Sigmoid colon (tissue), 7 donors: ENCODE data around the gene CRISP2. TPM values are rescaled to one million over a fixed set of nuclear protein-coding genes. Genes with fewer than 3 reads are reported as not detected.

Experiments used
- DNase-seq: peaks from one replicate; pipeline ENCODE4 v3.0.0-alpha.2; 2019
- H3K27ac ChIP-seq, 4 donors: fragments of 200-600 bp; sonication (generic); one replicate each; pipeline ENCODE4 v1.5.1; 2016 to 2019; ENCODE audit warnings: mild to moderate bottlenecking in 1 of 4
- H3K27me3 ChIP-seq, 3 donors: fragments of 200-600 bp; sonication (generic); one replicate each; pipeline ENCODE4 v1.5.1; 2019; ENCODE audit warnings: mild to moderate bottlenecking in 1 of 3
- H3K36me3 ChIP-seq, 4 donors: fragments of 200-600 bp; sonication (generic); one replicate each; pipeline ENCODE4 v1.5.1; 2016 to 2019
- H3K4me1 ChIP-seq, 4 donors: fragments of 200-600 bp; sonication (generic); one replicate each; pipeline ENCODE4 v1.5.1; 2017 to 2019
- H3K4me3 ChIP-seq, 4 donors: fragments of 200-600 bp; sonication (generic); one replicate each; pipeline ENCODE4 v1.5.1; 2017 to 2019; ENCODE audit warnings: mild to moderate bottlenecking in 2 of 4, moderate library complexity in 1 of 4
- H3K9me3 ChIP-seq, 4 donors: fragments of 200-600 bp in 3 of 4; sonication (generic) in 3 of 4; one replicate each; pipeline versions ENCODE4 v1.5.1 to v1.6.1; 2013 to 2019
- EP300 ChIP-seq, 4 donors: sonication (generic); formaldehyde crosslinking; IDR thresholded peaks; one replicate each; pipeline ENCODE4 v1.6.1; 2017; ENCODE audit warnings: antibody characterized with exemption in 4 of 4
- POLR2A ChIP-seq, 2 donors: fragments of 450-650 bp; IDR thresholded peaks; one replicate each; pipeline ENCODE4 v1.6.1; 2016; ENCODE audit warnings: antibody characterized with exemption in 2 of 2, mild to moderate bottlenecking in 2 of 2, moderate library complexity in 2 of 2
- POLR2AphosphoS5 ChIP-seq, 4 donors: sonication (generic); formaldehyde crosslinking; IDR thresholded peaks; one replicate each; pipeline ENCODE4 v1.6.1; 2017; ENCODE audit warnings: antibody characterized with exemption in 4 of 4
- WGBS, 2 donors: extraction: QIAGEN DNeasy Blood & Tissue Kit; methylation state at CpG; one replicate each; pipeline ENCODE4 v1.1.7; 2013; 5-methylcytosine and 5-hydroxymethylcytosine counted together
- intact Hi-C: fragments of 100-400 bp; cut with DNase I; formaldehyde crosslinking; loops from one replicate; pipeline ENCODE4 v1.15.1; 2023
- polyA plus RNA-seq, 3 donors: library from polyadenylated mRNA; stranded (reverse); fragments of 200-250 nt; gene quantifications; one replicate each; pipeline ENCODE4 v1.2.3, GENCODE V29; 2013
- total RNA-seq, 4 donors: library from RNA; depleted of rRNA; stranded (reverse); fragments of >200 nt; gene quantifications; one replicate each; pipeline ENCODE4 v1.1.0, GENCODE V29; 2016
- TF ChIP-seq, protein P1 (sequence below), 4 experiments: fragments of 450-650 bp in 3 of 4; fragments of 200-600 bp in 1 of 4; IDR thresholded peaks; one replicate each; pipeline ENCODE4 v1.5.1; 2016 to 2019; ENCODE audit warnings: antibody characterized with exemption in 4 of 4, mild to moderate bottlenecking in 3 of 4, moderate library complexity in 2 of 4
- donor health status: healthy with polysubstance abuse.
- donor health status: Bipolar disorder and iron deficiency.
- donor health status: healthy.

Gene CRISP2
- total and polyA plus RNA-seq, 7 donors = not detected

DNA sequence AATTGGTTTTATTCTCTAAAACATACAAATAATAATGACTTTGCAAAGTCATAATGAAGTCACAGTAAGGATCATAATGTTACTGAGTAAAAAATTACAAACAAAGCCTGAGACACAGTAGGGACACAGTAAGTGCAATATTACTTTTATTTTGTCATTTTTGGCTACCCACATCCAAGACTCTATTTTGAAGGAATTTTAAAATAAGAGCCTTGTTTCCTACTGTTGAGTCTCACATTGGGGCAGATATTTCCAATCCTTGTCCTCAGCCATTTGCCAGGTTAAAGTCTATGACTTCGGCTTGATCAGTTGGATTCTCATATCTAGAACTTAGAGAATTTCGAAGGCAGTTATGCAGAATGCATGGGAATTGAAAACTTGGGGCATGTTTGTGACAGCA is 65.9 kb downstream of the CRISP2 start:
- 84 to 90% methylated on average over 2 of the region's 2 CpGs for WGBS, 2 donors
- H3K27ac ChIP-seq = no peak overlapping the region
- no peak for TF ChIP-seq EP300 (IDR thresholded peaks at IDR 0.05)
- no peak for TF ChIP-seq POLR2AphosphoS5 (IDR thresholded peaks at IDR 0.05)
- TF ChIP-seq POLR2A (IDR thresholded peaks at IDR 0.05) = no peak
- TF ChIP-seq, protein P1, sequence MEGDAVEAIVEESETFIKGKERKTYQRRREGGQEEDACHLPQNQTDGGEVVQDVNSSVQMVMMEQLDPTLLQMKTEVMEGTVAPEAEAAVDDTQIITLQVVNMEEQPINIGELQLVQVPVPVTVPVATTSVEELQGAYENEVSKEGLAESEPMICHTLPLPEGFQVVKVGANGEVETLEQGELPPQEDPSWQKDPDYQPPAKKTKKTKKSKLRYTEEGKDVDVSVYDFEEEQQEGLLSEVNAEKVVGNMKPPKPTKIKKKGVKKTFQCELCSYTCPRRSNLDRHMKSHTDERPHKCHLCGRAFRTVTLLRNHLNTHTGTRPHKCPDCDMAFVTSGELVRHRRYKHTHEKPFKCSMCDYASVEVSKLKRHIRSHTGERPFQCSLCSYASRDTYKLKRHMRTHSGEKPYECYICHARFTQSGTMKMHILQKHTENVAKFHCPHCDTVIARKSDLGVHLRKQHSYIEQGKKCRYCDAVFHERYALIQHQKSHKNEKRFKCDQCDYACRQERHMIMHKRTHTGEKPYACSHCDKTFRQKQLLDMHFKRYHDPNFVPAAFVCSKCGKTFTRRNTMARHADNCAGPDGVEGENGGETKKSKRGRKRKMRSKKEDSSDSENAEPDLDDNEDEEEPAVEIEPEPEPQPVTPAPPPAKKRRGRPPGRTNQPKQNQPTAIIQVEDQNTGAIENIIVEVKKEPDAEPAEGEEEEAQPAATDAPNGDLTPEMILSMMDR (IDR thresholded peaks at IDR 0.05) = no peak
- intact Hi-C loops = no loop called here
- H3K36me3 ChIP-seq = no peaks in the 10 kb centered on the region
- H3K27me3 ChIP-seq = no peaks in the 10 kb centered on the region
- no peak overlapping the region for H3K4me3 ChIP-seq
- H3K4me1 ChIP-seq = no peaks in the 10 kb centered on the region
- no peaks in the 10 kb centered on the region for H3K9me3 ChIP-seq
- no peak for DNase-seq

DNA sequence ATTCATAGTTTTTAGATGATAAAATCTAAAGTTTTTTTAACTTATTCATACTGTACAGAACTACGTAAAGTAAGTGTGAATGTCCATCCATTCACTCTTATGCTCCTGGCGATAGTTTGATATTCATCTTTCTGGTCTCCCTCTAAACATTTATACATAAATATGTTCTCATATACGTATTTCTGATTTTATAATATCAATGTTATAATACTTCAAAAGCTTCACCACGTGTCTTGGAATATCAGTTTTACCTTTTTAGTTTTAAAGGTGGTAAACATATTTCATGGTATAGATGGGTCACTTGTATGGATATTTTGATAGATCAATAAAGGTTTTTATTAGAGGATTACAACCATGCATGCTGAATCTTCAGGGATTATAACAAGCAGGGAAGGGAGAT is 66.4 kb downstream of the CRISP2 start:
- no peaks in the 10 kb centered on the region for H3K9me3 ChIP-seq
- no peaks in the 10 kb centered on the region for H3K36me3 ChIP-seq
- no peak for DNase-seq
- no peak overlapping the region for H3K27ac ChIP-seq
- H3K4me1 ChIP-seq = no peaks in the 10 kb centered on the region
- H3K4me3 ChIP-seq = no peak overlapping the region
- WGBS, 2 donors = 73 to 74% methylated on average over 4 of the region's 4 CpGs
- no peak for TF ChIP-seq EP300 (IDR thresholded peaks at IDR 0.05)
- TF ChIP-seq POLR2AphosphoS5 (IDR thresholded peaks at IDR 0.05) = no peak
- no peak for TF ChIP-seq POLR2A (IDR thresholded peaks at IDR 0.05)
- TF ChIP-seq, protein P1 (IDR thresholded peaks at IDR 0.05) = no peak
- intact Hi-C loops = no loop called here
- no peaks in the 10 kb centered on the region for H3K27me3 ChIP-seq

DNA sequence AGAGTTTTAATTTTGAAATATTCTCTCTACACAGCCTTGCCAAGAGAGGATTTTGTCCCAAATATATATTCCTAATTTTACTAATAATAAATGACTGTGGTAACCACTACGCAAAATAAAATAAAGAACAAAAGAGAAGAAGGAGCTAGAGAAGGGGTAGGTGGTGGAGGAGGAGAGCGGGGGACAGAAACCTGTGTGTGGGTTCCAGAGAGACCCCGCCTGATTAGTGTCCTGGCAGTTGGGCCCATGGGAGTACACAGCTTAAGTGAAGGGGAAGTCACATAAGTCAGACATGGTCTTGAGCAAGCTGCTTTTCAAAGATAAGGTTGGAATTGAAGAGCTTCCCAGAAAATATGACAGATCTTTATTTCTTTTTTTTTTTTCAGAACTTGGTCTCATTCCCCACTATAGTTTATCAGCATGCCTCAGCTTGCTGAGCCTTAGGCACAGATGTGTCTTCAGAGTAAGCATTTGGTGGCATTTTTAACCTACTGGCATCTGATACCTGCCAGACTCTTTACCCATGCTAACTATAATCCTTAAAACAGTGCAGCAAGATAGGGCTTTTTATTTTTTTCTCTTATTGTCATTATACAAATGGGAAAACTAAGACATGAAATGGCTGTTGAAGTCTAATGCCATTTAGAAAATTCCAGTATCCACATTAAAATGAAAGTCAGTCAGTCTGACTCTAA is 67.1 kb downstream of the CRISP2 start:
- Histone ChIP-seq H3K4me3 (no peak overlapping the region), H3K36me3 (no peaks in the 10 kb centered on the region), H3K4me1 (no peaks in the 10 kb centered on the region), H3K9me3 (no peaks in the 10 kb centered on the region), H3K27ac (no peak overlapping the region), H3K27me3 (no peaks in the 10 kb centered on the region)
- TF ChIP-seq POLR2AphosphoS5 (IDR thresholded peaks at IDR 0.05) = no peak
- TF ChIP-seq, protein P1 (IDR thresholded peaks at IDR 0.05) = no peak
- TF ChIP-seq POLR2A (IDR thresholded peaks at IDR 0.05) = no peak
- TF ChIP-seq EP300 (IDR thresholded peaks at IDR 0.05) = no peak
- DNase-seq = no peak
- intact Hi-C loops = no loop called here
- WGBS, 2 donors = 77 to 86% methylated on average over 3 of the region's 3 CpGs

DNA sequence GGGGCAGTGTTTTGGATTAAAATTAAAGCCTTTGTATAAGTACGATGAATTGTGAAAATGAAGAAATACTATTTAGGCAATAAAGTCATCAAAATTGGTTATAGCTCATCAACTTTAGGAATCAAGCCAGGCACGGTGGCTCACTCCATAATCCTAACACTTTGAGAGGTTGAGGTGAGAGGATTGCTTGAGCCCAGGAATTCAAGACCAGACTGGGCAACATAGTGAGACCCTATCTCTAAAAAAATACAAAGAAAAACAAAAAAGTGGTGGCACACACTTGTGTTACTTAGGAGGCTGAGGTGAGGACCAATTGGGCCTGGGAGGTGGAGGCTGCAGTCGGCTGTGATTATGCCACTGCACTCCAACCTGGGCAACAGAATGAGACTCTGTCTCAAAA is 68.2 kb downstream of the CRISP2 start:
- H3K4me3 ChIP-seq = no peak overlapping the region
- intact Hi-C loops = no loop called here
- no peak for DNase-seq
- H3K36me3 ChIP-seq = no peaks in the 10 kb centered on the region
- H3K4me1 ChIP-seq = no peaks in the 10 kb centered on the region
- H3K27ac ChIP-seq = no peak overlapping the region
- 57 to 91% methylated on average over 3 of the region's 3 CpGs for WGBS, 2 donors
- H3K9me3 ChIP-seq = no peaks in the 10 kb centered on the region
- TF ChIP-seq, protein P1 (IDR thresholded peaks at IDR 0.05) = no peak
- TF ChIP-seq EP300 (IDR thresholded peaks at IDR 0.05) = no peak
- TF ChIP-seq POLR2AphosphoS5 (IDR thresholded peaks at IDR 0.05) = no peak
- TF ChIP-seq POLR2A (IDR thresholded peaks at IDR 0.05) = no peak
- H3K27me3 ChIP-seq = no peaks in the 10 kb centered on the region

Other genes with a start within 250 kb of the CRISP2 start
- not detected for gene GLYATL3, start 213.6 kb downstream of the CRISP2 start, total RNA-seq
- 1 to 10 TPM in 1 of 3 donors, not detected in 2; 1.8 TPM for gene GLYATL3, start 213.6 kb downstream of the CRISP2 start, polyA plus RNA-seq
- gene C6orf141, start 162.9 kb downstream of the CRISP2 start, total RNA-seq = 1 to 10 TPM; 1.4 to 6.9 (median 3.8) TPM
- gene C6orf141, start 162.9 kb downstream of the CRISP2 start, polyA plus RNA-seq = 1 to 10 TPM; 1.8 to 3.9 (median 3.4) TPM
- gene RHAG, start 76.7 kb downstream of the CRISP2 start, total RNA-seq = 1 to 10 TPM in 1 of 4 donors, under 1 TPM in 2, not detected in 1; 0.81 to 1.4 (median 0.83) TPM
- not detected for gene RHAG, start 76.7 kb downstream of the CRISP2 start, polyA plus RNA-seq
- not detected for gene CRISP3, start 30.8 kb upstream of the CRISP2 start, total RNA-seq
- under 1 TPM in 1 of 3 donors, not detected in 2; 0.60 TPM for gene CRISP3, start 30.8 kb upstream of the CRISP2 start, polyA plus RNA-seq
- not detected for gene PGK2, start 73.7 kb upstream of the CRISP2 start, total RNA-seq
- gene PGK2, start 73.7 kb upstream of the CRISP2 start, polyA plus RNA-seq = not detected
- not detected for gene CRISP1, start 153.0 kb upstream of the CRISP2 start, total RNA-seq
- not detected for gene CRISP1, start 153.0 kb upstream of the CRISP2 start, polyA plus RNA-seq